GM12865 (cell line): ENCODE measurements around the gene LAMB4.

Experiments
- DNase-seq: peaks from one replicate; pipeline ENCODE4 v3.0.0; 2010; ENCODE audit warnings: low read depth
- H3K4me3 ChIP-seq: 2 replicates; pipeline ENCODE4 v1.5.1; 2011; ENCODE audit warnings: mild to moderate bottlenecking, low read depth, low read length, control low read depth
- TF ChIP-seq, protein P1 (sequence below): IDR thresholded peaks from 2 replicates; pipeline ENCODE4 v1.5.1; 2011; ENCODE audit warnings: low read length, control low read depth, low read depth, inconsistent platforms; ENCODE audit not compliant: insufficient read depth; ENCODE audit errors: missing control alignments

Gene LAMB4

DNA sequence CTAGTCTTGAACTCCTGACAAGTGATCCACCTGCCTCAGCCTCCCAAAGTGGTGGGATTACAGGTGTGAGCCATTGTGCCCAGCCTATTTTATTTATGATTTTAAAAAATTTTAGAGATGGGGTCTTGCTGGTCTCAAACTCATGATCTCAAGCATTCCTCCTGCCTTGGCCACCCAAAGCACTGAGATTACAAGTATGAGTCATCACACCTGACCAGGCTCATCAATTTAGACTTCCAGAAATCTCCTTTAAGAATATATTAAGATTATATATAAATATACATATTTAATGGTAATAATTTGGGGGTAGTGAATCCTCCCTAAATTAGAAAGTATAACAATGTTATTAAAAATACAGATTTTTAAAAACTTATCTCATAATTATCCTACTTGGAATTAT lies 156.3 kb downstream of the LAMB4 start:
- H3K4me3 ChIP-seq: no peak overlapping the region
- TF ChIP-seq, protein P1, sequence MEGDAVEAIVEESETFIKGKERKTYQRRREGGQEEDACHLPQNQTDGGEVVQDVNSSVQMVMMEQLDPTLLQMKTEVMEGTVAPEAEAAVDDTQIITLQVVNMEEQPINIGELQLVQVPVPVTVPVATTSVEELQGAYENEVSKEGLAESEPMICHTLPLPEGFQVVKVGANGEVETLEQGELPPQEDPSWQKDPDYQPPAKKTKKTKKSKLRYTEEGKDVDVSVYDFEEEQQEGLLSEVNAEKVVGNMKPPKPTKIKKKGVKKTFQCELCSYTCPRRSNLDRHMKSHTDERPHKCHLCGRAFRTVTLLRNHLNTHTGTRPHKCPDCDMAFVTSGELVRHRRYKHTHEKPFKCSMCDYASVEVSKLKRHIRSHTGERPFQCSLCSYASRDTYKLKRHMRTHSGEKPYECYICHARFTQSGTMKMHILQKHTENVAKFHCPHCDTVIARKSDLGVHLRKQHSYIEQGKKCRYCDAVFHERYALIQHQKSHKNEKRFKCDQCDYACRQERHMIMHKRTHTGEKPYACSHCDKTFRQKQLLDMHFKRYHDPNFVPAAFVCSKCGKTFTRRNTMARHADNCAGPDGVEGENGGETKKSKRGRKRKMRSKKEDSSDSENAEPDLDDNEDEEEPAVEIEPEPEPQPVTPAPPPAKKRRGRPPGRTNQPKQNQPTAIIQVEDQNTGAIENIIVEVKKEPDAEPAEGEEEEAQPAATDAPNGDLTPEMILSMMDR: no peak
- DNase-seq: no peak
